Heart left ventricle (tissue), 16 donors: ENCODE measurements around the gene DOCK9. TPM values are rescaled to one million over a fixed set of nuclear protein-coding genes. Genes with fewer than 3 reads are reported as not detected.

Source experiments
- ATAC-seq, 4 donors: fragments of 200-7000 bp; cut with Tn5 transposase; one replicate each; pipeline ENCODE4 v1.9.1; 2020 to 2022; ENCODE audit warnings: moderate library complexity in 4 of 4, mild to moderate bottlenecking in 3 of 4, moderate number of reproducible peaks in 1 of 4
- DNase-seq, 5 donors: peaks; one replicate each; pipeline ENCODE4 v3.0.0-alpha.2; 2020
- H3K27ac ChIP-seq, 12 donors: fragments of 200-600 bp; sonication (generic) in 4 of 12; one replicate each; pipeline versions ENCODE4 v1.5.0 to v1.8.0; 2016 to 2022; ENCODE audit warnings: mild to moderate bottlenecking in 2 of 12
- H3K27me3 ChIP-seq, 9 donors: fragments of 200-600 bp; sonication (generic) in 2 of 9; one replicate each; pipeline versions ENCODE4 v1.5.1 to v1.8.0; 2016 to 2022; ENCODE audit warnings: mild to moderate bottlenecking in 3 of 9
- H3K36me3 ChIP-seq, 9 donors: fragments of 200-600 bp; sonication (generic) in 2 of 9; one replicate each; pipeline versions ENCODE4 v1.5.0 to v1.8.0; 2018 to 2022; ENCODE audit warnings: mild to moderate bottlenecking in 2 of 9
- H3K4me1 ChIP-seq, 12 donors: fragments of 200-600 bp; sonication (generic) in 4 of 12; one replicate each; pipeline versions ENCODE4 v1.5.0 to v1.8.0; 2016 to 2022; ENCODE audit warnings: mild to moderate bottlenecking in 3 of 12
- H3K4me3 ChIP-seq, 12 donors: fragments of 200-600 bp; sonication (generic) in 4 of 12; one replicate each; pipeline versions ENCODE4 v1.5.0 to v1.8.0; 2017 to 2022; ENCODE audit warnings: mild to moderate bottlenecking in 9 of 12, moderate library complexity in 4 of 12
- H3K9me3 ChIP-seq, 12 donors: fragments of 200-600 bp; sonication (generic) in 4 of 12; one replicate each; pipeline versions ENCODE4 v1.5.0 to v1.8.0; 2016 to 2022; ENCODE audit warnings: mild to moderate bottlenecking in 1 of 12
- POLR2A ChIP-seq, 2 donors: fragments of 450-650 bp; IDR thresholded peaks; one replicate each; pipeline ENCODE4 v1.6.1; 2017; ENCODE audit warnings: antibody characterized with exemption in 2 of 2, mild to moderate bottlenecking in 2 of 2, moderate library complexity in 2 of 2
- WGBS, 4 donors: extraction: QIAGEN DNeasy Blood & Tissue Kit in 2 of 4; methylation state at CpG; one replicate each; pipeline versions ENCODE4 v1.1.5 to v1.1.7; 2013 to 2018; 5-methylcytosine and 5-hydroxymethylcytosine counted together
- intact Hi-C, 10 donors: fragments of 100-400 bp; cut with DNase I; formaldehyde crosslinking; loops; one replicate each; pipeline versions ENCODE4 v1.11.1 to v1.14.2; 2022
- polyA plus RNA-seq, 2 donors: library from polyadenylated mRNA; stranded (reverse); fragments of 200-250 nt; gene quantifications; one replicate each; pipeline ENCODE4 v1.2.3, GENCODE V29; 2013
- total RNA-seq, 9 donors: library from RNA; depleted of rRNA in 2 of 9; stranded (reverse); fragments of >200 nt in 2 of 9; fragmentation: NEBNext Ultra II Directional in 3 of 9; extraction: Animal tissue kit (Norgen Biotek cat#: 25700) in 3 of 9; gene quantifications; one replicate each; pipeline versions ENCODE4 v1.1.0 to v1.2.4, GENCODE V29; 2016 to 2023
- TF ChIP-seq, protein P1 (sequence below), 12 donors: fragments of 200-600 bp; sonication (generic) in 4 of 12; IDR thresholded peaks; one replicate each; pipeline versions ENCODE4 v1.5.0 to v1.8.0; 2018 to 2022; ENCODE audit warnings: antibody characterized with exemption in 12 of 12, mild to moderate bottlenecking in 5 of 12
- donor health status: ischemic (EF 13 %, LVEDD 7.1; RV severe dilation, severe dysfunction).
- donor health status: healthy with polysubstance abuse.
- donor health status: DM: no; HTN: yes; CAD: no.
- donor health status: DM: no; HTN: no; CAD: no.
- donor health status: ischemic (EF 25% LVEDD 6.9; RV normal size, moderate dysfunction).
- donor health status: ischemic (EF 25% LVEDD 5.7; RV mildly dilated, moderate dysfunction).
- donor health status: healthy.
- donor health status: DM: yes; HTN: yes; CAD: no.
- donor health status: ischemic (EF 35%, LVEDD 5.7; RV mildly dilated, moderate dysfunction).
- donor health status: nonischemic (EF 11% LVEDD 7.7; RV severe dilation, severe dysfunction).
- donor health status: DM: yes; HTN: yes; CAD: no.
- donor health status: PGD.
- donor health status: ischemic (EF 29% LVEDD 5.4; RV normal size, mild dysfunction).
- donor health status: nonischemic (EF 23%, LVEDD 6.1; RV moderate dilation, normal function).

Gene DOCK9
- total and polyA plus RNA-seq, 11 donors: 21.4 to 128 (median 45.2) TPM

DNA sequence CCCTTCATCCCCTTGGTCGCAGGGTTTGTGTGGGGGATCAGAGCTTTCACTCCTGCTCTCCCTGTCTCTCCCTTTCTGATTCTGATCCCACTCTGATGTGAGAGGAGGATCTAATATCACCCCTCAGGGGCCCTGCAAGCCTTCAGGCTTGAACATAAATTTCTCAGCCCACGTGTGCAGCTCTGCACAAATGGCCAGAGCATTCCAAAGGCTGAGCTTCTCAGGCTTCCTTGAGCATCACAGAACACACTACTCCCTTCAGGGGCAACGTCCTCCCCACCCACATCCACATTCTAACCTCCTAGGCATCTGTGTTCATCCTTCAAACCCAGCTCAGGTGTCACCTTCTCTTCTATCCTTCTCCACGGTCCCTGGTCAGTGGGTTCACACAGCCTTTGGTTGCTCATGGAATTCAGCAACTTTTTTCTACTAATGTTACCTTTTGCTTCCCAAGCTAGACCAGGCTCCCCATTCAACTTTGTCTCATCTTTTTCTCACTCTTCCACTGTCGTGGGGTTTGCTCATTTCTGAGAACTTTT lies 24.4 kb upstream of the DOCK9 start:
- H3K9me3 ChIP-seq: no peaks in the 10 kb centered on the region
- no peak for ATAC-seq
- peaks cover 0 to 79% (median 52%) of the 10 kb centered on the region in 12 donors for H3K4me1 ChIP-seq
- H3K36me3 ChIP-seq: no peaks in the 10 kb centered on the region
- TF ChIP-seq, protein P1, sequence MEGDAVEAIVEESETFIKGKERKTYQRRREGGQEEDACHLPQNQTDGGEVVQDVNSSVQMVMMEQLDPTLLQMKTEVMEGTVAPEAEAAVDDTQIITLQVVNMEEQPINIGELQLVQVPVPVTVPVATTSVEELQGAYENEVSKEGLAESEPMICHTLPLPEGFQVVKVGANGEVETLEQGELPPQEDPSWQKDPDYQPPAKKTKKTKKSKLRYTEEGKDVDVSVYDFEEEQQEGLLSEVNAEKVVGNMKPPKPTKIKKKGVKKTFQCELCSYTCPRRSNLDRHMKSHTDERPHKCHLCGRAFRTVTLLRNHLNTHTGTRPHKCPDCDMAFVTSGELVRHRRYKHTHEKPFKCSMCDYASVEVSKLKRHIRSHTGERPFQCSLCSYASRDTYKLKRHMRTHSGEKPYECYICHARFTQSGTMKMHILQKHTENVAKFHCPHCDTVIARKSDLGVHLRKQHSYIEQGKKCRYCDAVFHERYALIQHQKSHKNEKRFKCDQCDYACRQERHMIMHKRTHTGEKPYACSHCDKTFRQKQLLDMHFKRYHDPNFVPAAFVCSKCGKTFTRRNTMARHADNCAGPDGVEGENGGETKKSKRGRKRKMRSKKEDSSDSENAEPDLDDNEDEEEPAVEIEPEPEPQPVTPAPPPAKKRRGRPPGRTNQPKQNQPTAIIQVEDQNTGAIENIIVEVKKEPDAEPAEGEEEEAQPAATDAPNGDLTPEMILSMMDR (IDR thresholded peaks at IDR 0.05): no peak
- TF ChIP-seq POLR2A (IDR thresholded peaks at IDR 0.05): no peak
- intact Hi-C loops: no loop called here
- H3K27me3 ChIP-seq: no peaks in the 10 kb centered on the region
- no peak overlapping the region for H3K27ac ChIP-seq
- DNase-seq: no peak
- WGBS, 4 donors: 74 to 81% (median 77%) methylated on average over 5 of the region's 5 CpGs
- H3K4me3 ChIP-seq: no peak overlapping the region

DNA sequence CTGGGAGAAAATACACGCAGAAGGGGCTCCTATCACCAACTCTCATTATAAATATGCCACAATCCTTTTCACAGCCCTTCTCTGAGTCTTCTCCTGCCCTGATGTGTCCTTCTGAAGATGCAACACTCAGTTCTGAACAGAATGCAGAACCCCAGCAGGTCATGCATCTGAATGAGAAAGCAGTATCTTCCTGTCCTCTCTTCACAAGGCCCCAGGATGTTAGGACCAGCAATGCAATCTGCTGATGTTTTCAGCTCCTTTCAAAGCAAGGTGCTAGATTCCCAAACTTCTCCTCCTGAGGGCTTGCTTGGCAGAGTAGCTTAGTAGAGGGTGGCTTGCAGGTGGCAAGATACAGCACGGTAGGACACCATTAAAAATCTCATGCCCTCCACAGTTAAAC lies 22.3 kb upstream of the DOCK9 start:
- DNase-seq: no peak
- Histone ChIP-seq H3K27ac (peak overlapping the region; percentile 5 to 74 (median 44)), H3K27me3 (no peaks in the 10 kb centered on the region), H3K4me1 (peaks cover 0 to 71% (median 45%) of the 10 kb centered on the region in 12 donors), H3K36me3 (no peaks in the 10 kb centered on the region), H3K4me3 (peak overlapping the region in 1 of 12 donors; percentile 7), H3K9me3 (no peaks in the 10 kb centered on the region)
- ATAC-seq: no peak
- intact Hi-C loops: no loop called here
- no peak for TF ChIP-seq POLR2A (IDR thresholded peaks at IDR 0.05)
- TF ChIP-seq, protein P1 (IDR thresholded peaks at IDR 0.05): no peak
- WGBS, 4 donors: 68 to 77% (median 71%) methylated on average over 2 of the region's 2 CpGs

DNA sequence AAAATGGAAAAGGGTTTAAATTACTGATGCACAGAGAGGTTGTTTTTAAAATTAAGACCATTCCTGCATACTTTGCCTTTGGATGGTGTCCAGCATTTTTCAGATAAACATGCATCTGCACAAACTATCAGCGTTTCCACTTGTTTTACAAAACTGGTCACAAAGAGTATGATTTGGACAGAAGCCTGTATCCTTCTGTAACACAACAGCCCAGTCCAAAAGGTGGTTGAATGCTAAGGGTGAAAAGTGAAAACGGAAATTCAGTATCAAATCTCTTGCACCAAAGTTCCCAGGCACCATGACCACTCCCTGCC lies 21.7 kb upstream of the DOCK9 start:
- peak in 1 of 4 donors; percentile 38 for ATAC-seq
- Histone ChIP-seq H3K27ac (peak overlapping the region; percentile 5 to 74 (median 44)), H3K27me3 (no peaks in the 10 kb centered on the region), H3K36me3 (no peaks in the 10 kb centered on the region), H3K9me3 (no peaks in the 10 kb centered on the region), H3K4me1 (peaks cover 0 to 65% (median 44%) of the 10 kb centered on the region in 12 donors), H3K4me3 (peak overlapping the region in 3 of 12 donors; percentile 2 to 22 (median 7))
- TF ChIP-seq, protein P1 (IDR thresholded peaks at IDR 0.05): no peak
- TF ChIP-seq POLR2A (IDR thresholded peaks at IDR 0.05): no peak
- whole genome bisulfite sequencing, 4 donors: 26 to 39% (median 32%) methylated on average over 2 of the region's 2 CpGs
- DNase-seq: no peak
- intact Hi-C loops: no loop called here

DNA sequence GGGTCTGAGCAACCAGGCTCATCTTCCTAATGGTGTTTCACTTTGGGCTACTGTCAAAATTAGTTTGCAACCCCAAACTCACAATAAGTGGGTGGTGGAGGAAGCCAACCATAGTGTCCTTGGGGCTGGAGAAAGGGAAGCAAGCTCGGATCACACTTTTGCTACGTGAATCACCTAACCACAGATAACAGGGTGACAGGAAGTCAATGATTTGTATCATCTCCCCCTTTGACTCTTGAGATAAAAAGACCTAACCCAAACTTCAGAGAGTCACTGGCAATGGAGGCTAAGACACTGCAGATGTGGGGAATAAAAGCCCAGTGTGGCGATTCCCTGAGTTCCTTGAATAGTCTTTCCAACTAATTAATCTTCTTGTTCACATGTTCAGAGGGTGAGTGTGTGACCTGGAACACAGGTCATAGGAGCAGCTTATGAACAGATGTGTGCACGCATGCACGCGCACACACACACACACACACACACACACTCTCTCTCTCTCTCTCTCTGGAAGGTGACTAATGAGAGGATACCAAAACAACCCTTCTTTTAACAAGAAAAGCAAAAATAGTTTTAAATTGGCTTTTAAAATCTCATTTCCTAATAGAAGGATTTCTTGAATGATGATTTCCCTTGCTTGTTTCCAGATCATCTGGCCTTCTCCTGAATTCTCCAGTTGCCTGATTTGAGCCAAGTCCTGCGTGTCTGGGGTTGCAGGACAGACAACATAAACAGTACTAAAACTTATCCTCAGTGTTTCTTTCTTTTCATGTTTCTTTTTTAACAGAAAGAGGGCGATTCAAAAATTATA lies 21.2 kb upstream of the DOCK9 start:
- no peaks in the 10 kb centered on the region for H3K9me3 ChIP-seq
- ATAC-seq (peak in 3 of 4 donors; percentile 37 to 54 (median 46)), DNase-seq (no peak)
- 45 to 48% (median 46%) methylated on average over 8 of the region's 8 CpGs for WGBS, 4 donors
- peak overlapping the region; percentile 5 to 74 (median 40) for H3K27ac ChIP-seq
- TF ChIP-seq POLR2A (IDR thresholded peaks at IDR 0.05): no peak
- TF ChIP-seq, protein P1 (IDR thresholded peaks at IDR 0.05): no peak
- peaks cover 0 to 60% (median 40%) of the 10 kb centered on the region in 12 donors for H3K4me1 ChIP-seq
- intact Hi-C loops: no loop called here
- H3K27me3 ChIP-seq: no peaks in the 10 kb centered on the region
- H3K4me3 ChIP-seq: peak overlapping the region in 3 of 12 donors; percentile 2 to 22 (median 7)
- no peaks in the 10 kb centered on the region for H3K36me3 ChIP-seq
